Activated T-cell treated with anti-CD3 and anti-CD28 coated beads, Interleukin-2, amount 50 U/mL, for 1 hour (primary cell): Measurements from ENCODE around the gene MBOAT1.

Experiments used
- DNase-seq: peaks from one replicate; pipeline ENCODE4 v3.0.0-alpha.2; 2020

Gene MBOAT1

GRCh38 chr6:20233007-20233730, 20.9 kb upstream of the MBOAT1 start:
- no peak for DNase-seq

GRCh38 chr6:20232188-20232587, 19.9 kb upstream of the MBOAT1 start:
- DNase-seq = no peak

- no peak for DNase-seq
Observed at GRCh38 chr6:20230401-20231119, 18.3 kb upstream of the MBOAT1 start.

DNA sequence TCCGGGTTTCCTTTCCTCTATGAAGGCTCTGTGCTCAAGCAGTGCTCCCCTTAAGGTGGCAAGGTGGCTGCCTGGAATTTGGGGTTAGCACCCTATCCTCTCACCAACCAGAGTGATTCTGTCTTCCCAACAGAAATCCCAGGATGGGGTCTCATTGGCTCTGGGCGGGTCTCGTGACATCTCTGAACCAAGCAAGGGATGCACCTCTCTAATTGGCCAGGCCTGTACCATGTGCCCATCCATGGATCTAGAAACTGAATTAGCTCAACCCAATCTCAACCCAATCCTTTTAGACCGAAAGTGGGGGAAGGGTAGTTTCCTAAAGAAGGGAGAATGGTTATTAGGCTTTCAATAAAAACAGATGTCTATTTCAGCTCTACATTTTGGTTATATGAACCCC, 17.6 kb upstream of the MBOAT1 start:
- no peak for DNase-seq

DNA sequence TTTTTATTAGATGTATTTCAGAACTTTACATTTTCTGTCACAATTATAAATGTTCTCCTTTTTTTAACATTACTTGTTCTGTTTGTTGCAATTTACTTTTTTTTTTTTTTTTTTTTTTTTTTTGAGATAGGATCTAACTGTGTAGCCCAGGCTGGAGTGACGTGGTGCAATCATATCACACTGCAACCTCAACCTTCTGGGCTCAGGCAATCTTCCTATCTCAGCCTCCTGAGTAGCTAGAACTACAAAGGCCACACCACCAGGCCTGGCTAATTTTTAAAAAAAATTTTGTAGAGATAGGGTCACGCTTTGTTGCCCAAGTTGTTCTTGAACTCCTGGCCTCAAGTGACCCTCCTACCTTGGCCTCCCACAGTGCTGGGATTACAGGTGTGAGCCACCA, 15.1 kb upstream of the MBOAT1 start:
- no peak for DNase-seq

DNA sequence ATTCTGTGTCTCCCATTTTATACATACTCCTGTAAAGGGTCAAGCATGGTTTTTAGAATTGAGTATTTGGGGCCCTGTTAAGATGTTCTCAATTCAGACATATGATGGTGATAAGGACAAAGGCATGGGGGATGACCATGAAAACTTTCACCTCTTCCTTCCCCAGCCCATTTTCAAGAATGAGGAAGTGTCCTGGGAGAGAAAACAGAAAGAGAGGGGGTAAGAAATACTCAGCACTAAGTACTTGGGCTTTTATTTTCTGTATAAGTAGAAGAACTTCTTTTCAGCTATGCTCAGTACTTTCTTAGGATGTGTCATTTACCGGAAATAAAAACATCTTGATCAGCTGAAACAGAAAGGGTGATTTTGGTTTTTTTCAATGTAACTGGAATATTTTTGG, 10.9 kb upstream of the MBOAT1 start:
- DNase-seq = no peak

- DNase-seq = no peak
Observed at GRCh38 chr6:20221421-20221820, 9.2 kb upstream of the MBOAT1 start.

- no peak for DNase-seq
Observed at GRCh38 chr6:20220359-20220758, 8.1 kb upstream of the MBOAT1 start.

DNA sequence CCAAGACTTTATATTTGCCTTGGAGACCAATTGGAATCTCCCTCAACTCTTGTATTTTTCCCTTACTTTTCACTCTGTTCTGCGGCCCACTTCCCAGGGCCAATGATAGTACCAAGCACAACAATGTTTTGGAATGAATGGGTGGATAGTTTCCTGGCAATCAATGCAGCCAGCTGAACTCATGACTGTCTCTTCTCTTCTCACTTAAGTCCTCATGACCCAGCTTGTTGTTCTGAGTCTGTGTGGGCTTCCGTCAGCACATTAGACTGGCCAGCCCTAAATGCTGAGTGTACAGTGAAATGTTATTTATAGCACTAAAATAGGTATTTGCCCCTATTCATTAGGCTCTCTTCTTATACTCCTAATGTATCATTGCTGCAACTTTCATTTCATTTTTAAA, 5.6 kb upstream of the MBOAT1 start:
- no peak for DNase-seq

DNA sequence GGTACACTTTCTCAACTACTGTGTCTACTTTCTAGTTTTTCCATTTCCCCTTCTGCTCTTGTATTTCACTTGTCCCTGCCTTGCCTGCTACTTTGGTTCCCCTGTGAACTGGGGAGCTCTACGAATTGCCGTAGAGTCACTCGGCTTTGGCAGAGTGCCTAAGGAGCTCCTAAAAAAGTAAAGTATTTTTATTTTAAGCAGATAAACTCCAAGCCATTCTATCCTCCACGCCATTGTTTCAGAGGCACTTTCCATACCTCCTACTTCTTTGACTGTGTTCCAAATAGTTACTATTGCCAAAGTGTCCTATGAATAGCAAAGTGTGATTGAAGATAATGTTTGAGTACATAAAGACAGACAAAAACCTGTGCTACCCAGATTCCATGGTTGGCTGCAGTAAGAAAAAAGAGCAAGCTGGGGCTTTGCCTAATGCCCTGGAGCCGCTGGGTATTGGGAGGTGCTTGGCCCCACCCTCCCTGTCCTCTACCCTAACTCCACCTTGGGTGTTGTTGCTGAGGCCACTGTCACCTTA, 5.1 kb upstream of the MBOAT1 start:
- DNase-seq = no peak

- no peak for DNase-seq
Observed at GRCh38 chr6:20215310-20215709, 3.0 kb upstream of the MBOAT1 start.

GRCh38 chr6:20213271-20213798, 1.1 kb upstream of the MBOAT1 start:
- no peak for DNase-seq

- DNase-seq = no peak
Observed at GRCh38 chr6:20211941-20212391, 303 bp downstream of the MBOAT1 start.

DNA sequence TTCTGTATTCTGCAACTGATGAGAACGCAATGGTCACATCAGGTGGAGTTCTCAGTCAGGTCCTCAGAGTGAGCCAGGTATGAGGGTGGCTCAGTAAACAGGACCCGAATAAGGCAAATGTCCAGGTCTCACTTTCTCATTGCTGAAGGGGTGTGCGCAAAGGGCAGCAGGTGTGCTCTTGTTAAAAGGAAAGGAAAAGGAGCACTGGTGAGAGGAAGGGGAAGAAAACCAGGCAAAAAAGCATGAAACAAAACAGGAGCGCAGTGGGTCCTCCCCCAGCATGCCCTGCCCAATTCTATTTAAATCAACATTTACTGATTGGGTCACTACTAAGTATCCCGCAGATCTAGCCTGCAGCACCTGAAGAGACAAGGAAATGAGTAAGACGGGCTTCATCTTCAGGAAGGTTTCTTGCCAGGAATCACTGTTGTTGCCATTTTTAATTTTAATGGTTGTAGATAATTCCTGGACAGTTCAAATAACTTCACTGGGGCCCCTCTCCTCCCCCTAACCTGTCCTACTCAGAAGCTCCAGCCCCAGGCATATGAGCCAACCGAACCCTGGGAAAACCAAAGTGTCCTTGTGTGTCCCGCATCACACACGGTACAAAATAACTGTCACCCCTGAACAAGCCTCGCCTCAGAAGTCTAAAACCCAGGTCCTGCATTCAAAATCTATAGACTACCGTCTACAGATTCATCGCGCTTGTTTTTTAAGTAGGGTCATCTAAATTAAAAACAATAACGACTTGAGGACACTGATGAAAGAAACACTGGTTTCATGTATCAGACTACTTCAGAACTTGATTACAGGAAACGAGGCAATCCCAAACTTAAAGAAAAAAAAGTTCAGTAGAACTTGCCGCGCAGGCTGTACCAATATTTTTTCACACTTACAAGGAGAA, 980 bp downstream of the MBOAT1 start:
- DNase-seq = no peak

DNA sequence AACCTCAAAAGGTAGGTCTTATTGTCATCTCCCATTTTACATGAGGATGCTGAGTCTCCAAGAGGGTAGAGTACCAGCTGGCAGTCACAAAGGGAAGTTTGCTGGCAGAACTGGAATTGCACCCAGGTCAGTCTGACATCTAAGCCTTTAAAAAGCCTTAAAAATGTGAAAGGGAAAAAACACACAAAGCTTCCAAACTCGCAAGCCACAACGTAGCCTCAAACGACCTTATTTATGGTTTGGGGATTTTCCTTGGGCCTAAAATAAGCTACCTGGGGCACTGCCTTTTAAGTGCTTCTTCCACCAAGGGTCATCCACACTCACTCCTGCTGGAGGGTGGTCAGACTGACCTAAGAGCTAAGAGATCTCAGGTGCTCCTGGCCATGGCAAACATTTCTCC, 2.1 kb downstream of the MBOAT1 start:
- no peak for DNase-seq

GRCh38 chr6:20208687-20209378, 3.4 kb downstream of the MBOAT1 start:
- DNase-seq = no peak

DNA sequence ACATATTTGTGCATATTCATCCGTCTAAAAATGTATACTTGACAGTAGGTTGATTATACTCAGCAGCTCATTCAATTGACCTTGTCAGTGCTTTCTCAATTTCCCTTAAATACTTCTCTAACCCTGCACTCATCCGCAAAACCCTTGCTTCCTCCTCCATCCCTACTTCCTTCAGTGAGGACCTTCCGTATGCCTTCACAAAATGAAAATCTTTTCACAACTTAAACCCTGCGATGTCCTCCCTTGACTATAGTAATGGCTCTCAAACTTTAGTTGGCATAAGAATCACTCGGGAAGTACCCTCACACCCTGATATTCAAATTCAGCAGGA, 5.2 kb downstream of the MBOAT1 start:
- DNase-seq = no peak

DNA sequence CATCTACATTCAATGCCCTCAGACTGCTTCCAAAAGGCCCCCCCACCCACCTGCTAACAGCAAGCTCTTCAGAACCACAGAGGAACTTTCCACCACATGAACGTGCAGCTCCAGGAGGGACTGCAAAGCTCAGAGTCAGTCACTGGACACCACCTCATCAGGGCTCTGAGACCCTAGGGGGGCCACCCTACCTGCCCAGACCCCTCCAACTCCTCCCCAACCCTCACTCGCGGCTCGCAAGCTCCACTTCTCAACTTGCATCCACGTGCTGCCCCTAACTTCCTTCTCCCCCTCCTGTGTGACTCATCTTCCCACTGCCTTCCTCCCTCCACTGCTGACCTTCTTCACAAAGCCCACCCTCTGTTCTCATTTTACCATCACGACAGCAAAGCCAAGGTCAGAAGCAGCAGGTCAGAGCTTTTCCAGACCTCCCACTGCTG, 6.5 kb downstream of the MBOAT1 start:
- DNase-seq = no peak

DNA sequence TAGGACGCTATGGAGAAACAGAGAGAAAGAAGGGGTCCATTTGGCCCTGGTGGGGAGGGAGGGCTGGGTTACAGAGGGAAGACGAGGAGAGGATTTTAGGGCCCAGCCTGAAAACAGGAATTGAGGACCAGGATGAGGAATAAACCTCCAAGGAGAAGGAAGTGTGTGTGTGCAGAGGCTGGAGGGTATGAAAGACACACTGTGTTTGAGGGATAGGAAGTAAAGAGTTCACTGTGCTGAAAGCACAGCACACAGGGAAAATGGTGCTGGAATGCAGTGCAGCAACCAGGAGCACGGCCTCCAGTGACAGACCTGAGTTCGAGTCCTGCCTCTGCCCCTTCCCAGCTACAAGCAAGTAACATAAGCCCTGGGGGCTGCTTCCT, 7.8 kb downstream of the MBOAT1 start:
- DNase-seq = no peak

- no peak for DNase-seq
Observed at GRCh38 chr6:20203561-20204511, 8.4 kb downstream of the MBOAT1 start.

- no peak for DNase-seq
Observed at GRCh38 chr6:20202699-20203302, 9.5 kb downstream of the MBOAT1 start.
